ENCODE measurements around the gene RPS6KA2. TPM values are rescaled to one million over a fixed set of nuclear protein-coding genes. Genes with fewer than 3 reads are reported as not detected.

RPS6KA2 gene
- total and polyA plus RNA-seq, 2 donors (not counting 3 experiments of a cell fraction or from before 2014, with no cell fraction given) = 54.5 to 75.8 TPM

DNA sequence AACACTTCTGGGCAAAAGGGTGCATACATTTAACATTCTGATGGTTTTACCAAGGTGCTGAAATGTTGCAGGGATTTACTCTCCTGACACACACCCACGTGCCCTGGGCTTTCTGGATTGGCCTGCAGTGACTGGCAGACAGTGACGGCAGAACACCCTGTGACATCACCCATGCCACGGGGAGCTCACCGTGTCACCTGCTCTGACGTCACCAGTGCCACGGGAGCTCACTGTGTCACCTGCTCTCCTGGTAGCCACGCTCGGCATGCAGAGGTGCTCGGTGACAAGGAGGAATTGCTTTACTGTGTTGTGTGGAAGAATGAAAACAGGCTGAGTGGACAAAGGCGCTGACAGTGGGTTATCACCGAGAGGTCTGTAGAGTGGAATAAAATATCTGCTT lies 139.9 kb downstream of the RPS6KA2 start:
- Histone ChIP-seq H3K4me2 (ENCODE audit: insufficient read depth, low read length) (no peak overlapping the region), H3K9ac (replicated peaks; ENCODE audit: extremely low read depth, insufficient read depth, low read length) (no peak overlapping the region), H3K79me2 (ENCODE audit: control insufficient read depth, insufficient read depth, low read length) (no peaks in the 10 kb centered on the region), H3K36me3 (ENCODE audit: control insufficient read depth in 2 of 2, extremely low read depth in 1 of 2, insufficient read depth in 2 of 2, low read length in 2 of 2) (peaks cover 0 to 24% of the 10 kb centered on the region in 2 experiments), H3K4me3 (replicated peaks in 1 of 3; ENCODE audit: insufficient read depth in 1 of 3, low read depth in 1 of 3, low read length in 3 of 3) (no peak overlapping the region), H3K27ac (ENCODE audit: insufficient read depth, low read depth, low read length) (peak overlapping the region; percentile 92), H4K20me1 (replicated peaks; ENCODE audit: control insufficient read depth, extremely low read depth, insufficient read depth, low read length) (no peaks in the 10 kb centered on the region), H3K9me1 (replicated peaks; ENCODE audit: control insufficient read depth, extremely low read depth, insufficient read depth, low read length) (no peaks in the 10 kb centered on the region), H3K27me3 (ENCODE audit: control insufficient read depth in 2 of 2, insufficient read depth in 2 of 2, low read length in 2 of 2) (no peaks in the 10 kb centered on the region), H2AFZ (ENCODE audit: low read depth, low read length) (no peak overlapping the region), H3K4me1 (ENCODE audit: control insufficient read depth, extremely low read depth, insufficient read depth, low read length) (peaks cover 48% of the 10 kb centered on the region), H3K9me3 (replicated peaks; ENCODE audit: control insufficient read depth, insufficient read depth, low read length) (no peaks in the 10 kb centered on the region)
- BruUV-seq (replicated peaks) = no TSS peak
- no peak for DNase-seq (ENCODE audit: low read depth, low spot score)
- no peak for FAIRE-seq
- POLR2A ChIA-PET = no interaction called here
- no peak for TF ChIP-seq MYC (IDR thresholded peaks at IDR 0.05; ENCODE audit: low read depth, low read length)
- TF ChIP-seq POLR2A (IDR thresholded peaks at IDR 0.05; ENCODE audit: low read depth, low read length) = no peak
- dilution Hi-C loops (cut with MboI; ENCODE audit: extremely low pct_ligation_motif_present, low sequenced_read_pairs) (no loop called here), intact Hi-C loops (cut with micrococcal nuclease) (loop anchor here (5.0 kb wide), 1 partner anchor 155 kb away; no protein-coding TSS in a partner anchor)
- CTCF ChIA-PET = no interaction called here

DNA sequence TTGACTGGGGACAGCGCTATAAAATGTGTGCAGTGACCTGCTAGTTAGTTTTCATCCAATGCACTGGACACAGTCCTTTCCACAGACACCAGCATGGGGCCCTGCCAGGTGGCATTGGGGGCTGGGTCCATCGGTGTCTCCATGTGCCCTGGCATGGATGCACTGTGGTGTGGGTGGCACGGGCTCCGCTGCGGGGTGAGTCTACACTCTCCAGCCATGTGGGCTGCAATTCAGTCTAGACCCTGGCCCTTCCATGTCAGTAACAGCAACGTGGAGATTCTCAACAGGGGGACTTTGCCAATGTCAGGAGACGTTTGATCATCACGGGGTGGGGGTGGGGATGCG lies 140.5 kb downstream of the RPS6KA2 start:
- Histone ChIP-seq H2AFZ (ENCODE audit: low read depth, low read length) (no peak overlapping the region), H3K36me3 (ENCODE audit: control insufficient read depth in 2 of 2, extremely low read depth in 1 of 2, insufficient read depth in 2 of 2, low read length in 2 of 2) (peaks cover 0 to 28% of the 10 kb centered on the region in 2 experiments), H3K4me3 (replicated peaks in 1 of 3; ENCODE audit: insufficient read depth in 1 of 3, low read depth in 1 of 3, low read length in 3 of 3) (no peak overlapping the region), H3K4me2 (ENCODE audit: insufficient read depth, low read length) (no peak overlapping the region), H3K27ac (ENCODE audit: insufficient read depth, low read depth, low read length) (no peak overlapping the region), H3K9me3 (replicated peaks; ENCODE audit: control insufficient read depth, insufficient read depth, low read length) (no peaks in the 10 kb centered on the region), H4K20me1 (replicated peaks; ENCODE audit: control insufficient read depth, extremely low read depth, insufficient read depth, low read length) (no peaks in the 10 kb centered on the region), H3K79me2 (ENCODE audit: control insufficient read depth, insufficient read depth, low read length) (no peaks in the 10 kb centered on the region), H3K9me1 (replicated peaks; ENCODE audit: control insufficient read depth, extremely low read depth, insufficient read depth, low read length) (no peaks in the 10 kb centered on the region), H3K4me1 (ENCODE audit: control insufficient read depth, extremely low read depth, insufficient read depth, low read length) (peaks cover 42% of the 10 kb centered on the region), H3K9ac (replicated peaks; ENCODE audit: extremely low read depth, insufficient read depth, low read length) (no peak overlapping the region), H3K27me3 (ENCODE audit: control insufficient read depth in 2 of 2, insufficient read depth in 2 of 2, low read length in 2 of 2) (no peaks in the 10 kb centered on the region)
- CTCF ChIA-PET = no interaction called here
- no peak for FAIRE-seq
- no peak for DNase-seq (ENCODE audit: low read depth, low spot score)
- dilution Hi-C loops (cut with MboI; ENCODE audit: extremely low pct_ligation_motif_present, low sequenced_read_pairs) (no loop called here), intact Hi-C loops (cut with micrococcal nuclease) (loop anchor here (5.0 kb wide), 1 partner anchor 156 kb away; no protein-coding TSS in a partner anchor)
- POLR2A ChIA-PET = no interaction called here
- no TSS peak for BruUV-seq (replicated peaks)
- TF ChIP-seq, protein P1, sequence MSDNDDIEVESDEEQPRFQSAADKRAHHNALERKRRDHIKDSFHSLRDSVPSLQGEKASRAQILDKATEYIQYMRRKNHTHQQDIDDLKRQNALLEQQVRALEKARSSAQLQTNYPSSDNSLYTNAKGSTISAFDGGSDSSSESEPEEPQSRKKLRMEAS (IDR thresholded peaks at IDR 0.05; ENCODE audit: insufficient read depth, insufficient read length) = no peak

All from endothelial cell of umbilical vein (primary cell).